ENCODE data around the gene DSC2.

GRCh38 chr18:31057917-31058316 lies 44.3 kb downstream of the DSC2 start:
- TF ChIP-seq, protein P1, sequence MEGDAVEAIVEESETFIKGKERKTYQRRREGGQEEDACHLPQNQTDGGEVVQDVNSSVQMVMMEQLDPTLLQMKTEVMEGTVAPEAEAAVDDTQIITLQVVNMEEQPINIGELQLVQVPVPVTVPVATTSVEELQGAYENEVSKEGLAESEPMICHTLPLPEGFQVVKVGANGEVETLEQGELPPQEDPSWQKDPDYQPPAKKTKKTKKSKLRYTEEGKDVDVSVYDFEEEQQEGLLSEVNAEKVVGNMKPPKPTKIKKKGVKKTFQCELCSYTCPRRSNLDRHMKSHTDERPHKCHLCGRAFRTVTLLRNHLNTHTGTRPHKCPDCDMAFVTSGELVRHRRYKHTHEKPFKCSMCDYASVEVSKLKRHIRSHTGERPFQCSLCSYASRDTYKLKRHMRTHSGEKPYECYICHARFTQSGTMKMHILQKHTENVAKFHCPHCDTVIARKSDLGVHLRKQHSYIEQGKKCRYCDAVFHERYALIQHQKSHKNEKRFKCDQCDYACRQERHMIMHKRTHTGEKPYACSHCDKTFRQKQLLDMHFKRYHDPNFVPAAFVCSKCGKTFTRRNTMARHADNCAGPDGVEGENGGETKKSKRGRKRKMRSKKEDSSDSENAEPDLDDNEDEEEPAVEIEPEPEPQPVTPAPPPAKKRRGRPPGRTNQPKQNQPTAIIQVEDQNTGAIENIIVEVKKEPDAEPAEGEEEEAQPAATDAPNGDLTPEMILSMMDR (IDR thresholded peaks at IDR 0.05), result no peak
- no peak for TF ChIP-seq POLR2A (IDR thresholded peaks at IDR 0.05)
- no peak for TF ChIP-seq POLR2AphosphoS5 (IDR thresholded peaks at IDR 0.05)
